ENCODE measurements around the gene NIPAL3. TPM values are rescaled to one million over a fixed set of nuclear protein-coding genes. Genes with fewer than 3 reads are reported as not detected.

The NIPAL3 gene
- total and polyA plus RNA-seq, 2 donors (not counting 3 experiments of a cell fraction or from before 2014, with no cell fraction given), result 15.5 to 16.0 TPM

- no peak for TF ChIP-seq CTCF (IDR thresholded peaks at IDR 0.05; ENCODE audit: extremely low read depth in 1 of 2, insufficient read depth in 1 of 2, low read depth in 1 of 2, low read length in 2 of 2)
- no peak for TF ChIP-seq POLR2A (IDR thresholded peaks at IDR 0.05; ENCODE audit: low read depth, low read length)
- no peak for TF ChIP-seq POLR2AphosphoS5 (IDR thresholded peaks at IDR 0.05; ENCODE audit: insufficient read depth, low read depth, low read length)
- Histone ChIP-seq H3K4me2 (ENCODE audit: insufficient read depth, low read length) (no peak overlapping the region), H3K79me2 (ENCODE audit: control insufficient read depth, insufficient read depth, low read length) (no peaks in the 10 kb centered on the region), H3K27ac (ENCODE audit: insufficient read depth, low read depth, low read length) (no peak overlapping the region), H3K36me3 (ENCODE audit: control insufficient read depth in 2 of 2, extremely low read depth in 1 of 2, insufficient read depth in 2 of 2, low read length in 2 of 2) (no peaks in the 10 kb centered on the region), H3K4me1 (ENCODE audit: control insufficient read depth, extremely low read depth, insufficient read depth, low read length) (peaks cover 42% of the 10 kb centered on the region), H3K9me3 (replicated peaks; ENCODE audit: control insufficient read depth, insufficient read depth, low read length) (no peaks in the 10 kb centered on the region), H4K20me1 (replicated peaks; ENCODE audit: control insufficient read depth, extremely low read depth, insufficient read depth, low read length) (no peaks in the 10 kb centered on the region), H3K27me3 (ENCODE audit: control insufficient read depth in 2 of 2, insufficient read depth in 2 of 2, low read length in 2 of 2) (no peaks in the 10 kb centered on the region), H3K9me1 (replicated peaks; ENCODE audit: control insufficient read depth, extremely low read depth, insufficient read depth, low read length) (no peaks in the 10 kb centered on the region), H3K9ac (replicated peaks; ENCODE audit: extremely low read depth, insufficient read depth, low read length) (no peak overlapping the region), H2AFZ (ENCODE audit: low read depth, low read length) (no peak overlapping the region), H3K4me3 (replicated peaks in 1 of 3; ENCODE audit: insufficient read depth in 1 of 3, low read depth in 1 of 3, low read length in 3 of 3) (no peak overlapping the region)
- intact Hi-C loops (cut with micrococcal nuclease) (no loop called here), dilution Hi-C loops (cut with MboI; ENCODE audit: extremely low pct_ligation_motif_present, low sequenced_read_pairs) (no loop called here)
- FAIRE-seq, result no peak
- ChIA-PET POLR2A (no interaction called here), CTCF (interaction anchor here (1.2 to 8.2 kb wide), 2 partner anchors 137 to 189 kb away, joined by 3 to 132 read pairs; no protein-coding TSS in a partner anchor)
- BruUV-seq (replicated peaks), result no TSS peak
- DNase-seq (ENCODE audit: low read depth, low spot score), result no peak
Observed at GRCh38 chr1:24388331-24388885, 27.2 kb upstream of the NIPAL3 start.

- intact Hi-C loops (cut with micrococcal nuclease) (no loop called here), dilution Hi-C loops (cut with MboI; ENCODE audit: extremely low pct_ligation_motif_present, low sequenced_read_pairs) (no loop called here)
- peak; percentile 43 for FAIRE-seq
Observed at GRCh38 chr1:24389231-24389678, 26.3 kb upstream of the NIPAL3 start.

More at GRCh38 chr1:24389231-24389678, 26.3 kb upstream of the NIPAL3 start:
- no peak overlapping the region for H3K27ac ChIP-seq (ENCODE audit: insufficient read depth, low read depth, low read length)
- H3K9me3 ChIP-seq (replicated peaks; ENCODE audit: control insufficient read depth, insufficient read depth, low read length), result no peaks in the 10 kb centered on the region
- H3K27me3 ChIP-seq (ENCODE audit: control insufficient read depth in 2 of 2, insufficient read depth in 2 of 2, low read length in 2 of 2), result no peaks in the 10 kb centered on the region
- no TSS peak for BruUV-seq (replicated peaks)
- no peak overlapping the region for H2AFZ ChIP-seq (ENCODE audit: low read depth, low read length)
- H3K4me3 ChIP-seq (replicated peaks in 1 of 3; ENCODE audit: insufficient read depth in 1 of 3, low read depth in 1 of 3, low read length in 3 of 3), result no peak overlapping the region
- ChIA-PET CTCF (interaction anchor here (1.2 to 8.2 kb wide), 2 partner anchors 136 to 190 kb away, joined by 3 to 132 read pairs; no protein-coding TSS in a partner anchor), POLR2A (no interaction called here)
- H3K4me1 ChIP-seq (ENCODE audit: control insufficient read depth, extremely low read depth, insufficient read depth, low read length), result peaks cover 47% of the 10 kb centered on the region
- no peak for TF ChIP-seq POLR2AphosphoS5 (IDR thresholded peaks at IDR 0.05; ENCODE audit: insufficient read depth, low read depth, low read length)
- TF ChIP-seq JUN (IDR thresholded peaks at IDR 0.05; ENCODE audit: borderline replicate concordance, insufficient read depth, insufficient read length, low read depth), result no peak
- TF ChIP-seq EZH2 (IDR thresholded peaks at IDR 0.05; ENCODE audit: borderline replicate concordance, low read depth, low read length, severe bottlenecking), result no peak
- no peak for TF ChIP-seq MAX (IDR thresholded peaks at IDR 0.05; ENCODE audit: insufficient read depth, insufficient read length)
- TF ChIP-seq MYC (IDR thresholded peaks at IDR 0.05; ENCODE audit: low read depth, low read length), result no peak
- no peak for TF ChIP-seq FOS (IDR thresholded peaks at IDR 0.05; ENCODE audit: borderline replicate concordance, insufficient read depth, low read length)
- H3K9me1 ChIP-seq (replicated peaks; ENCODE audit: control insufficient read depth, extremely low read depth, insufficient read depth, low read length), result no peaks in the 10 kb centered on the region
- no peak overlapping the region for H3K9ac ChIP-seq (replicated peaks; ENCODE audit: extremely low read depth, insufficient read depth, low read length)
- H4K20me1 ChIP-seq (replicated peaks; ENCODE audit: control insufficient read depth, extremely low read depth, insufficient read depth, low read length), result no peaks in the 10 kb centered on the region
- no peaks in the 10 kb centered on the region for H3K36me3 ChIP-seq (ENCODE audit: control insufficient read depth in 2 of 2, extremely low read depth in 1 of 2, insufficient read depth in 2 of 2, low read length in 2 of 2)
- H3K79me2 ChIP-seq (ENCODE audit: control insufficient read depth, insufficient read depth, low read length), result no peaks in the 10 kb centered on the region
- peak overlapping the region; percentile 34 for H3K4me2 ChIP-seq (ENCODE audit: insufficient read depth, low read length)
- DNase-seq (ENCODE audit: low read depth, low spot score), result peak; percentile 73
